A673 (cell line): Measurements from ENCODE around the gene EPB41L3. TPM values are rescaled to one million over a fixed set of nuclear protein-coding genes. Genes with fewer than 3 reads are reported as not detected.

Experiments
- BruUV-seq: library from RNA; stranded (reverse); fragments of 400-500 nt; replicated peaks from 2 replicates; lab custom pipeline; 2021; lab: Mats Ljungman, UMichigan
- CTCF ChIA-PET: fragments of 300-600 bp; sonication (Branson Sonifier 250); formaldehyde crosslinking; loops from one replicate; lab custom pipeline; 2022; ENCODE audit warnings: antibody characterized with exemption; lab: Charles Lee
- POLR2A ChIA-PET: fragments of 300-600 bp; sonication (Branson Sonifier 250); formaldehyde crosslinking; loops from one replicate; lab custom pipeline; 2022; ENCODE audit warnings: antibody characterized with exemption; ENCODE audit not compliant: low non-redundant PET; lab: Charles Lee
- DNase-seq: peaks from one replicate; pipeline ENCODE4 v3.0.0-alpha.2; 2015; ENCODE audit warnings: low spot score
- H3K27ac ChIP-seq: fragments of 200-600 bp; sonication (generic); 2 replicates; pipeline ENCODE4 v1.5.1; 2016; ENCODE audit warnings: mixed run types, low read depth, mild to moderate bottlenecking, mixed read lengths, antibody characterized with exemption, low read length; ENCODE audit not compliant: poor library complexity, severe bottlenecking
- H3K27me3 ChIP-seq: fragments of 200-600 bp; sonication (generic); replicated peaks from 2 replicates; pipeline ENCODE4 v1.6.1; 2017; ENCODE audit warnings: mixed run types, low read depth, mild to moderate bottlenecking, mixed read lengths, antibody characterized with exemption, low read length; ENCODE audit not compliant: insufficient read depth, poor library complexity
- H3K36me3 ChIP-seq: fragments of 200-600 bp; sonication (generic); 2 replicates; pipeline ENCODE4 v1.6.1; 2016; ENCODE audit warnings: mixed run types, mild to moderate bottlenecking, mixed read lengths, antibody characterized with exemption, low read length; ENCODE audit not compliant: insufficient read depth, poor library complexity, severe bottlenecking
- H3K4me1 ChIP-seq: fragments of 200-600 bp; sonication (generic); 2 replicates; pipeline ENCODE4 v1.6.1; 2017; ENCODE audit warnings: mixed run types, mild to moderate bottlenecking, mixed read lengths, antibody characterized with exemption, low read length; ENCODE audit not compliant: insufficient read depth, poor library complexity, severe bottlenecking
- H3K4me3 ChIP-seq: fragments of 200-600 bp; sonication (generic); 2 replicates; pipeline ENCODE4 v1.5.1; 2016; ENCODE audit warnings: low read depth, mixed run types, mild to moderate bottlenecking, mixed read lengths, low read length; ENCODE audit not compliant: poor library complexity, severe bottlenecking
- H3K9me3 ChIP-seq: fragments of 200-600 bp; sonication (generic); 2 replicates; pipeline ENCODE4 v1.6.1; 2016; ENCODE audit warnings: mixed run types, low read depth, mild to moderate bottlenecking, mixed read lengths, antibody characterized with exemption, low read length; ENCODE audit not compliant: poor library complexity, severe bottlenecking
- EZH2 ChIP-seq: fragments of 200-600 bp; sonication (generic); IDR thresholded peaks from 2 replicates; pipeline ENCODE4 v1.6.1; 2017; ENCODE audit warnings: borderline replicate concordance, low read depth, mild to moderate bottlenecking, mixed read lengths, antibody characterized with exemption, low read length; ENCODE audit not compliant: poor library complexity, severe bottlenecking
- intact Hi-C: fragments of 100-400 bp; cut with micrococcal nuclease; formaldehyde crosslinking; loops from one replicate; pipeline ENCODE4 v1.10.0; 2022; ENCODE audit not compliant: unreplicated experiment
- total RNA-seq: library from RNA; stranded (reverse); gene quantifications from 2 replicates; pipeline ENCODE4 v1.2.3, GENCODE V29; 2021
- TF ChIP-seq, protein P1 (sequence below): fragments of 300-800, 200-600 bp; sonication (generic); conservative IDR thresholded peaks from 2 replicates; pipeline ENCODE4 v1.5.1; 2017; ENCODE audit warnings: low read depth, mild to moderate bottlenecking, antibody characterized with exemption, low read length, moderate library complexity, mixed read lengths

EPB41L3 gene
- total RNA-seq, 1 experiment from 2014 or later: 0.86 TPM

- no peak overlapping the region for H3K4me3 ChIP-seq
- no peaks in the 10 kb centered on the region for H3K4me1 ChIP-seq
- ChIA-PET POLR2A (no interaction called here), CTCF (no interaction called here)
- no peaks in the 10 kb centered on the region for H3K9me3 ChIP-seq
- no peak for DNase-seq
- peaks cover 21% of the 10 kb centered on the region for H3K27me3 ChIP-seq
- no TSS peak for BruUV-seq
- H3K36me3 ChIP-seq: no peaks in the 10 kb centered on the region
- intact Hi-C loops: no loop called here
- H3K27ac ChIP-seq: no peak overlapping the region
- TF ChIP-seq EZH2: no peak
- TF ChIP-seq, protein P1, sequence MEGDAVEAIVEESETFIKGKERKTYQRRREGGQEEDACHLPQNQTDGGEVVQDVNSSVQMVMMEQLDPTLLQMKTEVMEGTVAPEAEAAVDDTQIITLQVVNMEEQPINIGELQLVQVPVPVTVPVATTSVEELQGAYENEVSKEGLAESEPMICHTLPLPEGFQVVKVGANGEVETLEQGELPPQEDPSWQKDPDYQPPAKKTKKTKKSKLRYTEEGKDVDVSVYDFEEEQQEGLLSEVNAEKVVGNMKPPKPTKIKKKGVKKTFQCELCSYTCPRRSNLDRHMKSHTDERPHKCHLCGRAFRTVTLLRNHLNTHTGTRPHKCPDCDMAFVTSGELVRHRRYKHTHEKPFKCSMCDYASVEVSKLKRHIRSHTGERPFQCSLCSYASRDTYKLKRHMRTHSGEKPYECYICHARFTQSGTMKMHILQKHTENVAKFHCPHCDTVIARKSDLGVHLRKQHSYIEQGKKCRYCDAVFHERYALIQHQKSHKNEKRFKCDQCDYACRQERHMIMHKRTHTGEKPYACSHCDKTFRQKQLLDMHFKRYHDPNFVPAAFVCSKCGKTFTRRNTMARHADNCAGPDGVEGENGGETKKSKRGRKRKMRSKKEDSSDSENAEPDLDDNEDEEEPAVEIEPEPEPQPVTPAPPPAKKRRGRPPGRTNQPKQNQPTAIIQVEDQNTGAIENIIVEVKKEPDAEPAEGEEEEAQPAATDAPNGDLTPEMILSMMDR: no peak
Measured at GRCh38 chr18:5369513-5369912, 174.3 kb downstream of the EPB41L3 start.

GRCh38 chr18:5365443-5365842 lies 178.4 kb downstream of the EPB41L3 start:
- POLR2A ChIA-PET: no interaction called here
- Histone ChIP-seq H3K4me3 (no peak overlapping the region), H3K27me3 (peaks cover 23% of the 10 kb centered on the region), H3K9me3 (no peaks in the 10 kb centered on the region), H3K36me3 (no peaks in the 10 kb centered on the region), H3K27ac (no peak overlapping the region), H3K4me1 (no peaks in the 10 kb centered on the region)
- no TSS peak for BruUV-seq
- CTCF ChIA-PET: no interaction called here
- DNase-seq: no peak
- no peak for TF ChIP-seq EZH2
- TF ChIP-seq, protein P1: no peak
- intact Hi-C loops: no loop called here

GRCh38 chr18:5350636-5351035 lies 193.2 kb downstream of the EPB41L3 start:
- TF ChIP-seq, protein P1: no peak
- TF ChIP-seq EZH2: no peak
- BruUV-seq: no TSS peak
- H3K4me1 ChIP-seq: no peaks in the 10 kb centered on the region
- no peak overlapping the region for H3K27ac ChIP-seq
- intact Hi-C loops: no loop called here
- DNase-seq: no peak
- no peaks in the 10 kb centered on the region for H3K9me3 ChIP-seq
- CTCF ChIA-PET: no interaction called here
- no peak overlapping the region for H3K4me3 ChIP-seq
- H3K27me3 ChIP-seq: peaks cover 16% of the 10 kb centered on the region
- no peaks in the 10 kb centered on the region for H3K36me3 ChIP-seq
- POLR2A ChIA-PET: no interaction called here

Other genes with a start within 250 kb of the EPB41L3 start
- 14.4 and 14.8 TPM in 2 replicates for gene ZBTB14, start 248.3 kb downstream of the EPB41L3 start, total RNA-seq